Lower leg skin (tissue), 3 donors: ENCODE measurements around the gene LMTK3.

Experiments used
- CTCF ChIP-seq, 3 donors: fragments of 450-650 bp; IDR thresholded peaks; one replicate each; pipeline ENCODE4 v1.5.1; 2016; ENCODE audit warnings: antibody characterized with exemption in 3 of 3, mild to moderate bottlenecking in 3 of 3, moderate library complexity in 2 of 3
- POLR2A ChIP-seq, 2 donors: fragments of 450-650 bp; IDR thresholded peaks; one replicate each; pipeline ENCODE4 v1.6.1; 2016 to 2017; ENCODE audit warnings: antibody characterized with exemption in 2 of 2, mild to moderate bottlenecking in 1 of 2, moderate library complexity in 1 of 2

DNA sequence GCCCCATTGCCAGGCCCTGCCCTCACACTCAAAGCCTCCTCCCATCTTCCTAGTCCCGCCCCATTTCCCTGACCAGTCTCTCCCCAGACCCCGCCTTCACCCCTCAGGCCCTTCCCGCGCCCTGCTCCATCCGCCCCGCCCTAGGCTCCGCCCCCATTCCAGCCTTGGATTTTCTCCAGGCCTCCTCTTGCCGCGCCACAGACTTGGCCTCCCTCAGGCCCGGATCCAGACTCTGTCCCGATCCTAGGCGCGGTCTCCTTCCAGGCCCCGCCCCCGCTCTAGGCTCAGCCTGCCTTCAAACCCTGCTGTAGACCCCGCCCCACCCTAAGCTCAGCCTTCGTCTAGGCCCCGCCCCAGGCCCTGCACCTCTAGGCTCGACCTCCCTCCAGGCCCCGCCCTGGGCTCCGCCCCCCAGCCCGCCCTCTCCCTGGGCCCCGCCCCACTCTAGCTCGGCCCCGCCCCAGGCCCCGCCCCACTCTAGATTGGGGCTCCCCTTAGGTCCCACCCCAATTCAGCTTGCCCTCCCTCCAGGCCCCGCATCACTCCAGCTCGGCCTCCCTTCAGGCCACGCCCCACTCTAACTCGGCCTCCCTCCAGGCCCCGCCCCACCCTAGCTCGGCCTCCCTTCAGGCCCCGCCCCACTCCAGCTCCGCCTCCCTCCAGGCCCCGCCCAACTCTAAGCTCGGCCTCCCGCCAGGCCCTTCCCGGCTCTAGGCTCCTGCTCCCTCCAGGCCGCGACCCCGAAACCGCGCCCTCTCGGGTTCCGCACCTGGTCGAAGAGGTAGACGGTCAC lies 18.5 kb downstream of the LMTK3 start:
- TF ChIP-seq CTCF (IDR thresholded peaks at IDR 0.05) (no peak), POLR2A (IDR thresholded peaks at IDR 0.05) (no peak)
